Activated CD8-positive, alpha-beta memory T cell treated with anti-CD3 and anti-CD28 coated beads for 4 hours (primary cell): ENCODE results near the gene PKN1.
"Not testable (repeated sequence)": the region's sequence is repeated elsewhere in the genome, so short reads cannot be mapped to it uniquely, and the experiment has no call there.

ENCODE experiments used
- DNase-seq, 2 donors: peaks; one replicate each; pipeline ENCODE4 v3.0.0-alpha.2; 2020; ENCODE audit warnings: low read depth in 2 of 2

Gene PKN1

DNA sequence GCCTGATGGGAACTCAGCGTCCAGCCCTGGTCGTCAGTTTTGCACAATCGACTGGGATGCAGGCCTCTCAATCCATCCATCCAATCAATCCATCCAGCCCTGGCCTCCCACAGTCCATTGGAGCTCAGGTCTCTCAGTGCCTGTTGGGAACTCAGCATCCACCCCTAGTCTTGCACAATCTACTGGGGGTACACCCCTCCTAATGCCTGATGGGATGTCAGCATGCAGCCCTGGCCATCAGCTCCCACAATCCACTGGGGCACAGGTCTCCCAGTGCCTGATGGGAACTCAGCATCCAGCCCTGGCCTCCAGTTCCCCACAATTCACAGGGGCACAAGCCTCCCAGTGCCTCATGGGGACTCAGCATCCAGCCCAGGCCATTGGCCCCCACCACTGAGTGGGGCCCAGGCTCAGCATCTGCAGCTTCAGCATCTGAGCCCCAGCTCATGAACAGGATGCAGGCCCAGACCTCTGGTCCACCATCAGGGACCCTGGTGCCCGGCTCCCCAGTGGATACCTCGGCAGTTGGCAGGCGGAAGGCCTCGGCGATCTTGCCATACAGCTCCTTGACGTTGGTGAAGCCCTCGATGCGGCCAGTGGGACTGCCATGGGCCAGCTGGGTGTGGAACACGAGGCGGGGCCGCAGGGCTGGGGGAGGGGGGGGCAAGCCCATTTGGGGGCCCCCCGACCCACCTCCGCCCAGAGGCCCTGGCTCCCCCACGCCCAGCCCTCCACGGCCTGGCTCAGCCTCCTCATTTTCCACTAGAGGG lies 49.3 kb downstream of the PKN1 start:
- DNase-seq = no peak

GRCh38 chr19:14487370-14488125 lies 54.4 kb downstream of the PKN1 start:
- no peak for DNase-seq

GRCh38 chr19:14492756-14493337 lies 59.7 kb downstream of the PKN1 start:
- DNase-seq = no peak

- no peak for DNase-seq
Measured at GRCh38 chr19:14494411-14494810, 61.3 kb downstream of the PKN1 start.

- no peak for DNase-seq
Measured at GRCh38 chr19:14494910-14495671, 62.0 kb downstream of the PKN1 start.

DNA sequence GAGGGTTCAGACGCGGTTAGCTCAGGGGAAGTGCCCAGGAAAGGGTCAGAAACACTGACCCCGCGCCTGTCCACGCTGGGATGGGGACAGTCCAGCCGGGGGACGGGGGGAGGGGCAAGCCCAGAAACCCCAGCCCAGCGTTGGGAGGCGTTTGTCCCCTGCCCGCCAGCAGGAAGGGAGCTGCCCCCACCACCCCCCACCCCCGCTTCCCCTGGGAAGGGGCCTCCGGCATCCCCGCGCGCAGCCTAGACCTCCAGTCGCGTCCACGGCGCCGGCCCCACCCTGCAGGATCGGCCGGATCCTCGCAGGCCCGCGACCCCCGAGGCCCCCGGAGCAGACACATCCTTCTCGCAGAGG lies 62.5 kb downstream of the PKN1 start:
- DNase-seq = no peak

- peak; percentile 54 to 60 for DNase-seq
Measured at GRCh38 chr19:14496029-14496833, 63.1 kb downstream of the PKN1 start, which contains the start of gene GIPC1. Gene GIPC1 (minus strand): TSS chr19:14496127. CDS start chr19:14482976, 13,151 bp downstream.

DNA sequence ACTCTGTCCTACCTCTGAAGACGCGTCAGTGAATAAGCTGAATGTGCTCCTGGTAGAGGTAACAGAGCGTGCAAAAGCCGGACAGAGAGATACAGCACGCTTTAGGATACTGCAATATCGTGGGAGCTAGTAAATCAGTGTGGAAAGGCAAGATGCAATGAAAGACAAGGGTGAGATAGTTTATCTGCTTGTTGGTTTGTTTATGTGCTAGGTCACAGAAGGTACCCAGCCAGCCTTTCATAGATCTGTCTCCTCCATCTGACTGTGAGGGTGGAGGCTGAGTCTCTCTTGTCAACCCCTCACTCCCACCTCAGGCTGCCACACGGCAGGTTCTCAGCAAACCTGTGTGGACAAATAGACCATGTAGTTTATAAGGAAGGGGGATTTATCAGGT lies 63.7 kb downstream of the PKN1 start:
- DNase-seq = no peak

- no peak for DNase-seq
Measured at GRCh38 chr19:14497228-14497921, 64.3 kb downstream of the PKN1 start.

DNA sequence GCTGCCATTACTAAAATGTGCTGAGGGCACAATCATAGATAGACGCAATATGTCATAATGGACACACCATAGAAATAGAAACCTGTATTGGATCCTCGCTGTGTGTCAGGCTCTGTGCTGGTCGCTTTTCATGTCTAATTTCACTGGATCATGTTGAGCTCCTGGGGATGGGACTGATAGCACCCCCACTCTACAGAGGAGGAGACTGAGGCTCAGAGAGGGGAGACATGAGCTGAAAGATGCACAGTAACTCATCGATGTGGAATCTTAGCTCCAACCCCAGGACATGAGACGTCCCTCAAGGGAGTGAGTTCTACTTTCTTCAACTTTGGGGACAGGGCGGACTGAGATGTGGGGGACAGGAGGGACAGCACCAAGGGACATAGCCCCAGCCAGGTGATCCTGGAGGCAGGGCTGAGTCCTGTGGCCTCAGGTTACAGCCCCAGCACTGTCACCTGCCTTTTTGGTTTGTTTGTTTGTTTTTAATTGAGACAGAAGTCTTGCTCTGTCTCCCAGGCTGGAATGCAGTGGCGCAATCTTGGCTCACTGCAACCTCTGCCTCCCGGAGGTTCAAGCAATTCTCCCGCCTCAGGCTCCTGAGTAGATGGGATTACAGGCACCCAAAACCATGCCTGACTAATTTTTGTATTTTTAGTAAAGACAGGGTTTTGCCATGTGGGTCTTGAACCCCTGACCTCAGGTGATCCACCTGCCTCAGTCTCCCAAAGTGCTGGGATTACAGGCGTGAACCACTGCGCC lies 69.4 kb downstream of the PKN1 start:
- no peak for DNase-seq

GRCh38 chr19:14503285-14503684 lies 70.2 kb downstream of the PKN1 start:
- DNase-seq = no peak

DNA sequence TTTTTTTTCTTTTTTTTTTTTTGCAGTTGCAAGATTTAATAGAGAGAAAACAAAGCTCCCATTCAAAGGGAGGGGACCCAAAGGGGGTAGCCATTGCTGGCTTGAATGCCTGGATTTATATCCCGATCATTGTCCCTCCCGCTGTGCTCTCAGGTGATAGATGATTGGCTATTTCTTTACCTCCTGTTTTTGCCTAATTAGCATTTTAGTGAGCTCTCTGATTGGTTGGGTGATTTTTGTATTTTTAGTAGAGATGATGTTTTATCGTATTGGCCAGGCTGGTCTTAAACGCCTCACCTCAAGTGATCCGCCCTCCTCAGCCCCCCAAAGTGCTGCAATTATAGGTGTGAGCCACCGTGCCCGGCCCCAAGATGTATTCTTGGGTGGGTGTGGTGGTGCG lies 71.5 kb downstream of the PKN1 start:
- DNase-seq = not testable (repeated sequence)

GRCh38 chr19:14505488-14506239 lies 72.6 kb downstream of the PKN1 start:
- no peak for DNase-seq

GRCh38 chr19:14507704-14508542 lies 74.8 kb downstream of the PKN1 start:
- DNase-seq = no peak

- no peak for DNase-seq
Measured at GRCh38 chr19:14510311-14511228, 77.5 kb downstream of the PKN1 start.

DNA sequence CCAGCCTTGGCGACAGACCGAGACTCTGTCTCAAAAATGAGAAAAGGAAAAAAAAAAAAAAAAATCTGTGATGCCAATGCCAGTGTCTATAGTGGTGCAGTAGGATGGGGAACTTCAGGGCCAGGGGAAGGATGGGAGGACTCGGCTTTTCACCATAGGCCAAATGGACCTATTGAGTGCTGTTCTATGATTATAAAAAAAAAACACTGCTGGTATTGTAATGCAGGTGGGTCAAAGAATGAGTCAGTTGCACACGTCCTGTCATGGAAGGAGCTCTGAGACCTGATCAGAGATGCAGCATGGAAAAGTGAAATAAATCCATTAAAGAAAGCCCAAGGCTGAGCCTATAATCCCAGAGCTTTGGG lies 78.1 kb downstream of the PKN1 start:
- no peak for DNase-seq

- DNase-seq = no peak
Measured at GRCh38 chr19:14512406-14512961, 79.4 kb downstream of the PKN1 start.
